Nephron progenitor cell (in vitro differentiated cells): ENCODE measurements around the gene BNIPL.

ENCODE experiments used
- DNase-seq: peaks from one replicate; pipeline ENCODE4 v3.0.0; 2021
- H3K27ac Mint-ChIP-seq: 2 replicates; pipeline ENCODE4 v1.8.0; 2021; ENCODE audit warnings: mild to moderate bottlenecking, moderate library complexity, mixed read lengths
- H3K27me3 Mint-ChIP-seq: 2 replicates; pipeline ENCODE4 v1.8.0; 2021; ENCODE audit warnings: mild to moderate bottlenecking, low read depth, mixed read lengths; ENCODE audit not compliant: poor library complexity
- H3K36me3 Mint-ChIP-seq: 2 replicates; pipeline ENCODE4 v1.8.0; 2021; ENCODE audit warnings: low read depth, mixed read lengths
- H3K4me1 Mint-ChIP-seq: 2 replicates; pipeline ENCODE4 v1.8.0; 2021; ENCODE audit warnings: mixed read lengths
- H3K4me3 Mint-ChIP-seq: 2 replicates; pipeline ENCODE4 v1.8.0; 2021; ENCODE audit warnings: mild to moderate bottlenecking, moderate library complexity, mixed read lengths
- H3K9me3 Mint-ChIP-seq: 2 replicates; pipeline ENCODE4 v1.8.0; 2021; ENCODE audit warnings: mild to moderate bottlenecking, moderate library complexity, mixed read lengths
- CTCF ChIP-seq: fragments of 200-600 bp; sonication (generic); IDR thresholded peaks from 2 replicates; pipeline ENCODE4 v1.5.0; 2021; ENCODE audit warnings: antibody characterized with exemption

The BNIPL gene

GRCh38 chr1:151065089-151065645, 28.8 kb downstream of the BNIPL start:
- H3K9me3 Mint-ChIP-seq = no peaks in the 10 kb centered on the region
- no peak overlapping the region for H3K4me3 Mint-ChIP-seq
- peaks cover 56% of the 10 kb centered on the region for H3K4me1 Mint-ChIP-seq
- H3K27me3 Mint-ChIP-seq = no peaks in the 10 kb centered on the region
- no peak for TF ChIP-seq CTCF
- peak overlapping the region; percentile 37 for H3K27ac Mint-ChIP-seq
- H3K36me3 Mint-ChIP-seq = peaks cover 54% of the 10 kb centered on the region
- no peak for DNase-seq

DNA sequence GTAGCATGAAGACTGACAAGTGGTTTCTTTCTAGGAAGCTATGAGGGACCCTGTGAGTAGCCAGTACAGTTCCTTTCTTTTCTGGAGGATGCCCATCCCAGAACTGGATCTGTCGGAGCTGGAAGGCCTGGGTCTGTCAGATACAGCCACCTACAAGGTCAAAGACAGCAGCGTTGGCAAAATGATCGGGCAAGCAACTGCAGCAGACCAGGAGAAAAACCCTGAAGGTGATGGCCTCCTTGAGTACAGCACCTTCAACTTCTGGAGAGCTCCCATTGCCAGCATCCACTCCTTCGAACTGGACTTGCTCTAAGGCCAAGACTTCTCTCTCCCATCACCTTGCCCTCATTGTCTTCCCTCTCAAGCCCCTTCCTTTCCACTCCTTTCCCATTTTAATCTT, 30.8 kb downstream of the BNIPL start:
- H3K9me3 Mint-ChIP-seq = no peaks in the 10 kb centered on the region
- no peak for TF ChIP-seq CTCF
- H3K4me3 Mint-ChIP-seq = no peak overlapping the region
- DNase-seq = no peak
- H3K27ac Mint-ChIP-seq = no peak overlapping the region
- peaks cover 52% of the 10 kb centered on the region for H3K4me1 Mint-ChIP-seq
- H3K36me3 Mint-ChIP-seq = peaks cover 51% of the 10 kb centered on the region
- H3K27me3 Mint-ChIP-seq = no peaks in the 10 kb centered on the region

GRCh38 chr1:151069103-151069486, 32.7 kb downstream of the BNIPL start:
- Mint-ChIP-seq H3K4me1 (peaks cover 41% of the 10 kb centered on the region), H3K4me3 (peak overlapping the region; percentile 66), H3K27ac (peak overlapping the region; percentile 68), H3K36me3 (peaks cover 51% of the 10 kb centered on the region), H3K27me3 (peaks cover 3% of the 10 kb centered on the region), H3K9me3 (no peaks in the 10 kb centered on the region)
- no peak for TF ChIP-seq CTCF
- DNase-seq = no peak

GRCh38 chr1:151070474-151071276, 34.3 kb downstream of the BNIPL start, which contains the start of gene GABPB2:
Gene GABPB2 (plus strand): TSS chr1:151070761. CDS start chr1:151088190, 17,429 bp downstream.
- peak within 1 kb of the TSS; percentile 96 for H3K4me3 Mint-ChIP-seq
- H3K36me3 Mint-ChIP-seq = peaks cover 44% of the 10 kb centered on the region
- DNase-seq = peak; percentile 89
- peak; percentile 92 for TF ChIP-seq CTCF
- H3K27me3 Mint-ChIP-seq = peaks cover 3% of the 10 kb centered on the region
- peaks cover 32% of the 10 kb centered on the region for H3K4me1 Mint-ChIP-seq
- peak within 1 kb of the TSS; percentile 100 for H3K27ac Mint-ChIP-seq
- no peaks in the 10 kb centered on the region for H3K9me3 Mint-ChIP-seq

- TF ChIP-seq CTCF = no peak
- no peak for DNase-seq
- H3K36me3 Mint-ChIP-seq = peaks cover 31% of the 10 kb centered on the region
- no peaks in the 10 kb centered on the region for H3K9me3 Mint-ChIP-seq
- H3K27ac Mint-ChIP-seq = no peak overlapping the region
- peaks cover 28% of the 10 kb centered on the region for H3K4me1 Mint-ChIP-seq
- H3K27me3 Mint-ChIP-seq = peaks cover 8% of the 10 kb centered on the region
- H3K4me3 Mint-ChIP-seq = peak overlapping the region; percentile 96
Observed at GRCh38 chr1:151072224-151072623, 35.8 kb downstream of the BNIPL start.
